GM12878 (cell line): ENCODE results near the gene COL2A1.

ENCODE experiments used
- BCL11A ChIP-seq: IDR thresholded peaks from 2 replicates; pipeline ENCODE4 v1.6.1; 2011; ENCODE audit warnings: low read depth, low read length
- EP300 ChIP-seq, 2 experiments: fragments of 150-350 bp in 1 of 2; IDR thresholded peaks; 2 replicates each; pipeline ENCODE4 v1.6.1; 2011 to 2012; ENCODE audit warnings: low read depth in 2 of 2, low read length in 2 of 2, borderline replicate concordance in 1 of 2, improper control_type of control experiment in 1 of 2, inconsistent platforms in 1 of 2; ENCODE audit not compliant: control insufficient read depth in 1 of 2
- HCFC1 ChIP-seq: fragments of 150-350 bp; IDR thresholded peaks from 2 replicates; pipeline ENCODE4 v1.6.1; 2014; ENCODE audit warnings: low read length
- NFIC ChIP-seq: IDR thresholded peaks from 2 replicates; pipeline ENCODE4 v1.6.1; 2012; ENCODE audit warnings: low read depth, mild to moderate bottlenecking, inconsistent platforms, low read length, moderate library complexity
- PML ChIP-seq: IDR thresholded peaks from 2 replicates; pipeline ENCODE4 v1.6.1; 2012; ENCODE audit warnings: low read length, inconsistent platforms
- POLR2A ChIP-seq: IDR thresholded peaks from 2 replicates; pipeline ENCODE4 v1.6.1; 2011; ENCODE audit warnings: low read depth, mild to moderate bottlenecking, low read length
- POLR2AphosphoS5 ChIP-seq: IDR thresholded peaks from 2 replicates; pipeline ENCODE4 v1.6.1; 2011; ENCODE audit warnings: mild to moderate bottlenecking, low read length, inconsistent platforms
- TBL1XR1 ChIP-seq: IDR thresholded peaks from 2 replicates; pipeline ENCODE4 v1.6.1; 2012; ENCODE audit warnings: low read depth, low read length, improper control_type of control experiment
- TCF3 ChIP-seq: IDR thresholded peaks from 2 replicates; pipeline ENCODE4 v1.6.1; 2012; ENCODE audit warnings: low read depth, mild to moderate bottlenecking, low read length, borderline replicate concordance; ENCODE audit not compliant: insufficient read depth
- YY1 ChIP-seq: IDR thresholded peaks from 2 replicates; pipeline ENCODE4 v1.6.1; 2011; ENCODE audit warnings: low read depth, mild to moderate bottlenecking, low read length
- TF ChIP-seq, protein P1 (sequence below): IDR thresholded peaks from 2 replicates; pipeline ENCODE4 v1.6.1; 2012; ENCODE audit warnings: low read depth, low read length, improper control_type of control experiment
- TF ChIP-seq, protein P2 (sequence below): IDR thresholded peaks from 2 replicates; pipeline ENCODE4 v1.6.1; 2012; ENCODE audit warnings: low read depth, low read length, improper control_type of control experiment

DNA sequence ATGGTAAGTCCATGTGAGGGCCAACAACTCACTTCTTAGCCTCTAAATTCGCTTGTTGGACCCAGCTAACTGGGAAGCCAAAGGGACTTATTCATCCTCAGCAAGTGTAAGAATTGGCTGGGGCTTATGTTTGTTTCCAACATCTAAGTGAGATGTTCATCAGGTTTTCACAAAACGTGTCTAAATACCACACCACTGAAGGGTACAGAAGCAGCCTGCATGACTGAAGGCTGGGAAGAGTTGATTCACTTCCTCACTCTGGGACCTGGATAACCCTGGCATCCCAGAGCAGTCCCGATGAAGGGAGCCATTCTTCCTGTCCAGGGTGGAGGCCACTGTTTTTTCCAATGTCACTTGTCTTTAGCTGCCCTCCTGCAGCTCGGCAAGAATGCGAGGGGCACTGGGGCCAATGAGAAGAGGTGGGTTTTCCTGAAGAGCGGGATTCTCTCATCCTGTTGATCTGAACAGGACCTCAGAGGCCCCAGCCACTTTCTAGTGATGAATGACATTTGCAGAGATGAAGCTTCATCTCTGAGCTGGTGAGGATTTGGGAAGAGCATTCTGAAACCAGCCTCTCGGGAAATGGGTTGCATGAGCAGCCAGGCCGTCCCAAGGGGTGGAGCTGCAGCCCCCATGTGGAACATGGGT, 12.2 kb upstream of the COL2A1 start:
- TF ChIP-seq HCFC1 (no peak), POLR2A (no peak), TBL1XR1 (no peak), EP300 (IDR thresholded peaks at IDR 0.05; ENCODE audit: borderline replicate concordance in 1 of 2, control insufficient read depth in 1 of 2, low read depth in 2 of 2, low read length in 2 of 2) (no peak), TCF3 (no peak), YY1 (no peak), POLR2AphosphoS5 (no peak), PML (no peak), BCL11A (no peak), NFIC (no peak)
- TF ChIP-seq, protein P1, sequence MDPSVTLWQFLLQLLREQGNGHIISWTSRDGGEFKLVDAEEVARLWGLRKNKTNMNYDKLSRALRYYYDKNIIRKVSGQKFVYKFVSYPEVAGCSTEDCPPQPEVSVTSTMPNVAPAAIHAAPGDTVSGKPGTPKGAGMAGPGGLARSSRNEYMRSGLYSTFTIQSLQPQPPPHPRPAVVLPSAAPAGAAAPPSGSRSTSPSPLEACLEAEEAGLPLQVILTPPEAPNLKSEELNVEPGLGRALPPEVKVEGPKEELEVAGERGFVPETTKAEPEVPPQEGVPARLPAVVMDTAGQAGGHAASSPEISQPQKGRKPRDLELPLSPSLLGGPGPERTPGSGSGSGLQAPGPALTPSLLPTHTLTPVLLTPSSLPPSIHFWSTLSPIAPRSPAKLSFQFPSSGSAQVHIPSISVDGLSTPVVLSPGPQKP = no peak
- TF ChIP-seq, protein P2, sequence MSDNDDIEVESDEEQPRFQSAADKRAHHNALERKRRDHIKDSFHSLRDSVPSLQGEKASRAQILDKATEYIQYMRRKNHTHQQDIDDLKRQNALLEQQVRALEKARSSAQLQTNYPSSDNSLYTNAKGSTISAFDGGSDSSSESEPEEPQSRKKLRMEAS = no peak
